WI38 (cell line): ENCODE results near the gene MYOZ3.

ENCODE experiments used
- H3K4me3 ChIP-seq: 2 replicates; pipeline ENCODE4 v1.5.1; 2011; ENCODE audit warnings: low read depth, mild to moderate bottlenecking, control low read depth, low read length
- TF ChIP-seq, protein P1 (sequence below): IDR thresholded peaks from 2 replicates; pipeline ENCODE4 v1.5.1; 2012; ENCODE audit warnings: low read depth, mild to moderate bottlenecking, control low read depth, low read length

Gene MYOZ3

DNA sequence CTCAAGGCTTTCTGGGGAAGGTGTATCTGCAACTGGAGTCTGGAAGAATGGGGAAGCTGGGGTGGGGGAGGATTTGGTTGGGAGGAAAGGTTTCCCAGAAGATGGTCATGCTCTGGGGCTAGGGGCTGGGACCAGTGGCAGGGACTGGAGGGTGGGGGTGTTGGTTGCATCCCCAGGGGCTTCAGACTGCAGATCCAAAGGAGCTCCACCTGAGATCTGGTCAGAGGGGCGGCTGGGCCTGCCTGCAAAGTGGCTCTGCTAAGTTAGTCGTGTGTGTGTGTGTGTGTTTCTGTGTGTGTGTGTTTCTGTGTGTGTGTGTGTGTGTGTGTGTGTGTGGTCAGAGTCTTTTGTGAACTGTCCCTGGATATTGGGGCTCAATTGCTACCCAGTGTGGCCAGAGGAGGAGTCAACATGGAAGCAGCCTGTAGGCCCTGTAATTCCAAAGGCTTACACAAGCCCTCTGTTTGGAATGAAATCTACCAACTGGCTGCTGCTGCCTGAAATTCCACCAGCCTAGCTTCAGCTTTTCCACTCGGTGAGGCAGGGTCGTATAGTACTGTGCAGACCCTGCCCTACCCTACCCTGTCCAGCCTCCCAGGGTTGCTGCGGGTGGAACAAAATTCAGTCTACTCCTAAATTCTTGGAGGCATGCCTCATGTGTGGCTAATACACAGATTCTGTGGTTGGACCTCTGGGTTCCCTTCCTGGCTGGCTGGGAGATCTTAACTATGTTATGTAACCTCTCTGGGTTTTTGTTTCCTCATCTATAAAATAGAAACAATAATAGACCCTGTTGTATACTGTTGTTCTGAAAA, 33.1 kb upstream of the MYOZ3 start:
- H3K4me3 ChIP-seq, result no peak overlapping the region
- TF ChIP-seq, protein P1, sequence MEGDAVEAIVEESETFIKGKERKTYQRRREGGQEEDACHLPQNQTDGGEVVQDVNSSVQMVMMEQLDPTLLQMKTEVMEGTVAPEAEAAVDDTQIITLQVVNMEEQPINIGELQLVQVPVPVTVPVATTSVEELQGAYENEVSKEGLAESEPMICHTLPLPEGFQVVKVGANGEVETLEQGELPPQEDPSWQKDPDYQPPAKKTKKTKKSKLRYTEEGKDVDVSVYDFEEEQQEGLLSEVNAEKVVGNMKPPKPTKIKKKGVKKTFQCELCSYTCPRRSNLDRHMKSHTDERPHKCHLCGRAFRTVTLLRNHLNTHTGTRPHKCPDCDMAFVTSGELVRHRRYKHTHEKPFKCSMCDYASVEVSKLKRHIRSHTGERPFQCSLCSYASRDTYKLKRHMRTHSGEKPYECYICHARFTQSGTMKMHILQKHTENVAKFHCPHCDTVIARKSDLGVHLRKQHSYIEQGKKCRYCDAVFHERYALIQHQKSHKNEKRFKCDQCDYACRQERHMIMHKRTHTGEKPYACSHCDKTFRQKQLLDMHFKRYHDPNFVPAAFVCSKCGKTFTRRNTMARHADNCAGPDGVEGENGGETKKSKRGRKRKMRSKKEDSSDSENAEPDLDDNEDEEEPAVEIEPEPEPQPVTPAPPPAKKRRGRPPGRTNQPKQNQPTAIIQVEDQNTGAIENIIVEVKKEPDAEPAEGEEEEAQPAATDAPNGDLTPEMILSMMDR, result no peak

DNA sequence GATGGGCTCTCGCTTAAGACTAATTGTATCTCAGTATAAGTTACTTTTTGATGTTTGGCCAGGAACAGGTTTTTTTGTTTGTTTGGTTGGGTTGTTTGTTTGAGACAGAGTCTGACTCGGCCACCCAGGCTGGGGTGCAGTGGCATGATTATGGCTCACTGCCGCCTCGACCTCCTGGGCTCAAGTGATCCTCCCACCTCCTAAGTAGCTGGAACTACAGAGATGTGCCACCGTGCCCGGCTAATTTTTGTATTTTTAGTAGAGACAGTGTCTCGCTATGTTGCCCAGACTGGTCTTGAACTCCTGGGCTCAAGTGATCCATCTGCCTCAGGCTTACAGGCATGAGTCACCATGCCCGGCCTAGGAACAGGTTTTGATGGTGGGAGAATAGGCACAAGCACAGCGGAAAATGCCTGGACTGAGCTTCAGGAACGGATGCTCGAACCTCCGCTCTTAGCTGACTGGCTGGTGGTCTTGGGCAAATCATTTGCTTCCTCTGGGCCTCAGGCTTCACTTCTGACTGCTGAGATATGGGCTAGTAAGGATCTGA, 32.0 kb upstream of the MYOZ3 start:
- no peak overlapping the region for H3K4me3 ChIP-seq
- TF ChIP-seq, protein P1, result no peak

DNA sequence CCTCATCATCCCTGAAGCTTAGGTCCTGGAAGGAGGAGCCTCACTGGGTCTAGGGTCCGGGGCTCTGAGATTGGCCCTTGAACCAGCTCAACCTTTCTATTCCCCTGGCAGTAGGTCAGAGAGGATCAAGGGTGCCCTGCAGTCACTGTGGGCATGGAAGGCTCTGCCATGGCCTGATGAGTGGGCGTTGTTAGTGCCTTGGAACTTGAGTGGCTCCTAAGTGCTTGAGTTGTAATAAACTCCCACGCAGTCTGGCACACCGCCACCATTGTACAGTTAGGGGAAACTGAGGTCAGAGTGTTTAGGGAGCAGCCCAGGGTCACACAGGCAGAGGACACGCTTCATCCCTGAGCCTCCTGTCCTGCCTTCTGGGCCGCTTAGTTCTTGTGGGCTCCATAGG, 31.0 kb upstream of the MYOZ3 start:
- TF ChIP-seq, protein P1, result no peak
- no peak overlapping the region for H3K4me3 ChIP-seq

DNA sequence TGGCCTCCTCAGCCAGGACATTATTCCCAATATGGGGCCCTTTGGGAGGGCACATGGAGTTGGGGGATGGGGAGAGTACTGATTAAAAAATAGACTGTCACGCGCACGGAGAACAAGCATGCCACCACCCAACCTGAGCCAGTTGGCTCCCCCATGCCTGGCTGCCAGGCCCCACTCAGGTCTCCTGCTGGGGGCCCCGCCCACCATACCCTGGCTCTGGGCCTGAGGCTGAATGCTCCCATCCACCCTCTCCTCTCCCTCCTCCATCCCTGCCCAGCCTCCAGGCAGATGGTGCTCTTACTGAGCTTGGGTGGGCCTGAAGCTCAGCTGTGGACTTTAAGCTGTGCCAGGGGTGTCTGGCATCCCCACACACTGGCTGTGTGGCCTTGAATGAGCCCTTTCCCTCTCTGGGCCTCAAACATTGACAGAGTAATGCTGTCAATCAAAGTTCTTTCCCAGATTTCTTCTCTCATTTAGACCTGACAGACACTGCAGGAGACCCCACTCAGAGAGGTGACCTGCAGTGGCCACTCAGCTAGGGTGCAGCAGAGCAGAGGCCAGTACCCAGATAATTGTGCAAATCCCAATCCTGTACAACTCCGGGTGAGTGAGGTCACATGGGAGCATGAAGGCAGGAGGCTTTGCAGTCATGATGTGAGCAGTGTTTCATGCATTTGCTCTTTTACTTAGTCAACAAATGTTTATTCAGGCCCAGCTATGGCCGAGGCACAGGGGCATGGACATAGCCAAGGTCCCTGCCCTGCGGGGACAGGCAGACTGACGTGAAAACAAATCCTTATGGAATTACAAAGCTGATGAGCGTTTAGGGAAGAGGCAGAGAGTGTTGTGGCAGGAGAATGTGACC, 30.4 kb upstream of the MYOZ3 start:
- TF ChIP-seq, protein P1, result no peak
- H3K4me3 ChIP-seq, result no peak overlapping the region

DNA sequence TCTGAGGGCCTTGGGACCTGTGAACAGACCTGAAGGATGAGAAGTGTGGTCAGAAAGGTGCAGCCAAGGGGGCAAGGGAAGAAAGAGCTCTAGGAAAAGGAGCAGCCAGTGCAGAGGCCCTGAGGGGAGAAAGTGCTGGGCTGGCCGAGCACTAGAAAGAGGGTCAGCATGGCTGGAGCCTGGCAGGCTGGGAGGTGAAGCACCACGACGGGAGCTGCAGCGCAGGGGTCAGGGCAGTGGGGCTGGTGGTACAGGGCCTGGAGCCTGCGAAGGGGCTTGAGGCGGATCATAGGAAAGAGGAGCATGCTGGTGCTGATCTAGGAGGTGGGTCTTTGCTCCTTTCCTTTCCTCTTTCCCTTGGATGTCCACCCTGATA, 29.7 kb upstream of the MYOZ3 start:
- TF ChIP-seq, protein P1, result no peak
- H3K4me3 ChIP-seq, result no peak overlapping the region

DNA sequence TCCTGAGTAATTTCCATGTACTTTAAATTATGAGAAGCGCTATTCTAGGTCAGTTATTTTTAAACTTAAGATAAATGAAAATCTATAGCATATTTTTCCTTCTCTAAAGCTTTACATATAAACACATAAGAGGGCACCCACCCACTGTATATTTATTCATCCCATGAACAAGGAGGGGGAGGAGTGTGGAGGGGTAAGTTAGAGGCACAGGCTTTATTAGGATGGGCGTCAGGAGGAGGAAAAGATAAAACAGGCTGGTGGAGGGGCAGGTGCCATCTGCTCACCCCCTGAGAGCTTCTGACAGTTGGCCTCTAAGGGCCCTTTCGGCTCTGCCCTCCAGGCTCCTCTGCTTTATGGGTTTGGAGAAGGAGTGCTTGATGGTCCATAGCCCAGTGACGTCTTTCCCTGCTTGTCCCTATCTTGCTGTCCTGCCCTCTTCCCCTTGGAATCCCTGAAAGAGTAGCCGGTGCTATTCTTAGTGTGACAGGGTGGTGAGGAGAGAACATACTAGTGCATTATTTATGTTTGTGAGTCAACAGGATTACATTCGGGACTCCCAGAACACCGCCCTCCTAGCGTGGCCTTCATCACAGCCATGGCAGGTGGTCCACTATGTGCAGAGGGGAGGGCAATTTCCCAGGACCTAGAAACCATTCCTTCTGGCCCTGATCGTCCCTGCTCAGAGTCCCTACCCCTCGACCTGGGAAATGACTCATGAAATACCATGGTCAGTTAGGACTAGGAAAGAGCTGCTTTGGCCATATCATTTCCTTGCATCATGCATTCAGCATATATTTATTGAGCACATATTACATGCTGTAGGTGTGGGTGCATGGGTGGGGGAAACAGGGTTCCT, 28.5 kb upstream of the MYOZ3 start:
- no peak overlapping the region for H3K4me3 ChIP-seq

More for the DNA sequence above, 28.5 kb upstream of the MYOZ3 start:
- TF ChIP-seq, protein P1, result no peak
